ENCODE results near the gene FERMT3. TPM values are rescaled to one million over a fixed set of nuclear protein-coding genes. Genes with fewer than 3 reads are reported as not detected.
A peak's percentile ranks its signal among the peaks of the same experiment; 100 is the strongest.

The FERMT3 gene
- total and polyA plus RNA-seq, 2 of the 13 experiments (the other 11 are each of a cell fraction or from before 2014, with no cell fraction given), result 0.29 TPM; not detected in 1

- TF ChIP-seq ZBTB46 (CRISPR knock-in tag; IDR thresholded peaks at IDR 0.05; ENCODE audit: borderline replicate concordance), result no peak
- TF ChIP-seq, protein P1, sequence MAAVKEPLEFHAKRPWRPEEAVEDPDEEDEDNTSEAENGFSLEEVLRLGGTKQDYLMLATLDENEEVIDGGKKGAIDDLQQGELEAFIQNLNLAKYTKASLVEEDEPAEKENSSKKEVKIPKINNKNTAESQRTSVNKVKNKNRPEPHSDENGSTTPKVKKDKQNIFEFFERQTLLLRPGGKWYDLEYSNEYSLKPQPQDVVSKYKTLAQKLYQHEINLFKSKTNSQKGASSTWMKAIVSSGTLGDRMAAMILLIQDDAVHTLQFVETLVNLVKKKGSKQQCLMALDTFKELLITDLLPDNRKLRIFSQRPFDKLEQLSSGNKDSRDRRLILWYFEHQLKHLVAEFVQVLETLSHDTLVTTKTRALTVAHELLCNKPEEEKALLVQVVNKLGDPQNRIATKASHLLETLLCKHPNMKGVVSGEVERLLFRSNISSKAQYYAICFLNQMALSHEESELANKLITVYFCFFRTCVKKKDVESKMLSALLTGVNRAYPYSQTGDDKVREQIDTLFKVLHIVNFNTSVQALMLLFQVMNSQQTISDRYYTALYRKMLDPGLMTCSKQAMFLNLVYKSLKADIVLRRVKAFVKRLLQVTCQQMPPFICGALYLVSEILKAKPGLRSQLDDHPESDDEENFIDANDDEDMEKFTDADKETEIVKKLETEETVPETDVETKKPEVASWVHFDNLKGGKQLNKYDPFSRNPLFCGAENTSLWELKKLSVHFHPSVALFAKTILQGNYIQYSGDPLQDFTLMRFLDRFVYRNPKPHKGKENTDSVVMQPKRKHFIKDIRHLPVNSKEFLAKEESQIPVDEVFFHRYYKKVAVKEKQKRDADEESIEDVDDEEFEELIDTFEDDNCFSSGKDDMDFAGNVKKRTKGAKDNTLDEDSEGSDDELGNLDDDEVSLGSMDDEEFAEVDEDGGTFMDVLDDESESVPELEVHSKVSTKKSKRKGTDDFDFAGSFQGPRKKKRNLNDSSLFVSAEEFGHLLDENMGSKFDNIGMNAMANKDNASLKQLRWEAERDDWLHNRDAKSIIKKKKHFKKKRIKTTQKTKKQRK (IDR thresholded peaks at IDR 0.05; ENCODE audit: low read length), result no peak
- no peak for TF ChIP-seq KAT7 (CRISPR knock-in tag; IDR thresholded peaks at IDR 0.05; ENCODE audit: borderline replicate concordance)
- peak; percentile 27; the same call in 1 of the 2 replicates for TF ChIP-seq NFKB2 (CRISPR knock-in tag; IDR thresholded peaks at IDR 0.05; ENCODE audit: borderline replicate concordance)
- no peak for TF ChIP-seq RFX1 (IDR thresholded peaks at IDR 0.05)
- no peak for TF ChIP-seq ZNF639 (CRISPR knock-in tag; conservative IDR thresholded peaks at IDR 0.05)
- TF ChIP-seq FOXM1 (CRISPR knock-in tag; IDR thresholded peaks at IDR 0.05), result no peak
- no peak for TF ChIP-seq AKAP8 (CRISPR knock-in tag; IDR thresholded peaks at IDR 0.05)
- no peak for TF ChIP-seq ZNF138 (CRISPR knock-in tag; IDR thresholded peaks at IDR 0.05; ENCODE audit: low read depth)
- TF ChIP-seq ZNF792 (CRISPR knock-in tag; IDR thresholded peaks at IDR 0.05), result 0 out of 2 replicates have a peak, but pooled peaks have one; percentile 32
- no peak for TF ChIP-seq CREB1 (IDR thresholded peaks at IDR 0.05)
- no peak for TF ChIP-seq CREB1 (CRISPR knock-in tag; IDR thresholded peaks at IDR 0.05)
- TF ChIP-seq ZBTB39 (CRISPR knock-in tag; IDR thresholded peaks at IDR 0.05), result no peak
- no peak; the same call in 1 of the 2 replicates for TF ChIP-seq ELF1 (CRISPR knock-in tag; IDR thresholded peaks at IDR 0.05)
- TF ChIP-seq ZSCAN12 (CRISPR knock-in tag; IDR thresholded peaks at IDR 0.05), result no peak
- TF ChIP-seq, protein P2, sequence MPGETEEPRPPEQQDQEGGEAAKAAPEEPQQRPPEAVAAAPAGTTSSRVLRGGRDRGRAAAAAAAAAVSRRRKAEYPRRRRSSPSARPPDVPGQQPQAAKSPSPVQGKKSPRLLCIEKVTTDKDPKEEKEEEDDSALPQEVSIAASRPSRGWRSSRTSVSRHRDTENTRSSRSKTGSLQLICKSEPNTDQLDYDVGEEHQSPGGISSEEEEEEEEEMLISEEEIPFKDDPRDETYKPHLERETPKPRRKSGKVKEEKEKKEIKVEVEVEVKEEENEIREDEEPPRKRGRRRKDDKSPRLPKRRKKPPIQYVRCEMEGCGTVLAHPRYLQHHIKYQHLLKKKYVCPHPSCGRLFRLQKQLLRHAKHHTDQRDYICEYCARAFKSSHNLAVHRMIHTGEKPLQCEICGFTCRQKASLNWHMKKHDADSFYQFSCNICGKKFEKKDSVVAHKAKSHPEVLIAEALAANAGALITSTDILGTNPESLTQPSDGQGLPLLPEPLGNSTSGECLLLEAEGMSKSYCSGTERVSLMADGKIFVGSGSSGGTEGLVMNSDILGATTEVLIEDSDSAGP (CRISPR knock-in tag; IDR thresholded peaks at IDR 0.05; ENCODE audit: borderline replicate concordance), result no peak
- TF ChIP-seq, protein P3, sequence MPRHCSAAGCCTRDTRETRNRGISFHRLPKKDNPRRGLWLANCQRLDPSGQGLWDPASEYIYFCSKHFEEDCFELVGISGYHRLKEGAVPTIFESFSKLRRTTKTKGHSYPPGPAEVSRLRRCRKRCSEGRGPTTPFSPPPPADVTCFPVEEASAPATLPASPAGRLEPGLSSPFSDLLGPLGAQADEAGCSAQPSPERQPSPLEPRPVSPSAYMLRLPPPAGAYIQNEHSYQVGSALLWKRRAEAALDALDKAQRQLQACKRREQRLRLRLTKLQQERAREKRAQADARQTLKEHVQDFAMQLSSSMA (CRISPR knock-in tag; IDR thresholded peaks at IDR 0.05), result no peak
- peak; percentile 82 for TF ChIP-seq MAX (IDR thresholded peaks at IDR 0.05)
Measured at GRCh38 chr11:64181506-64182411, 24.8 kb upstream of the FERMT3 start (continued).
